Measurements from ENCODE around the gene XXYLT1.

Gene XXYLT1

GRCh38 chr3:195149292-195150030 lies 121.5 kb downstream of the XXYLT1 start:
- no peak for DNase-seq

DNA sequence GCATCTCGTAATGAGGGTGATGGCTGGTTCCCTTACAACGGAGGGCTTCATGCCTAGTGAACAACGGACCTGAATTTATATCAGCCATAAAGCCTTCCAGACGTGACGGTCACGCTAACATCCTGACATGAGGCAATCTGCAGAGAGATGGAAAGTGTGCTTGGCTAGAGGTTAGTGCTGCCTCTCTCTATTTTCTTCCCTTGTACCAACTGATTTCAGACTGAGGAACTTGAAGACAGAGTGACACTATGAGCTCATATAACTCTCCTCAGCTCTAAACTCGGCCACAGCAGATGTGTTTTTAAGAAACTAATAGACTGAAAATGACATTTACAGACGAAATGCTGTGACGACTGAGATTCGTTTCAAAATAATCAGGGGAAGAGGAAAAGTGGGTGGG lies 122.4 kb downstream of the XXYLT1 start:
- no peak for DNase-seq

- no peak for DNase-seq
Observed at GRCh38 chr3:195147649-195148080, 123.3 kb downstream of the XXYLT1 start.

DNA sequence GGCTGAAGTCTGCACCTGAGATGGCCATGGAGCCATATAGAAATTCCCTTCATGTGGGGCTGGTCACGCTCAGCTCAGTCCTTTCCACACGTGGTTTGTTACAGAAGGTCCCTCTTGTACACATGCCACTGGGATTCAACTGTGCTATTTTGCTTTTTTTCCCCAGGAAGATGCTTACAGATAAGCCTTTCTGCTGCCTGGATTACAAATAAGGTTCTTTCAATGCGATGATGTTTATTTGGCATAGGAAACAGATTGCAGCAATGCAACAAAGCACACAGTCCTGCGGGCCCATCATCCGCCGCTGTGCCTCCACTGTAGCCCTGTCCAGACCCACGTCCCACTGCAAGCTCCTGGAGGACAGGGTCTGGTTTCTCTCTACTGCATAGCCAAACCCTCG lies 124.8 kb downstream of the XXYLT1 start:
- DNase-seq: no peak

- no peak for DNase-seq
Observed at GRCh38 chr3:195145579-195145978, 125.4 kb downstream of the XXYLT1 start.

DNA sequence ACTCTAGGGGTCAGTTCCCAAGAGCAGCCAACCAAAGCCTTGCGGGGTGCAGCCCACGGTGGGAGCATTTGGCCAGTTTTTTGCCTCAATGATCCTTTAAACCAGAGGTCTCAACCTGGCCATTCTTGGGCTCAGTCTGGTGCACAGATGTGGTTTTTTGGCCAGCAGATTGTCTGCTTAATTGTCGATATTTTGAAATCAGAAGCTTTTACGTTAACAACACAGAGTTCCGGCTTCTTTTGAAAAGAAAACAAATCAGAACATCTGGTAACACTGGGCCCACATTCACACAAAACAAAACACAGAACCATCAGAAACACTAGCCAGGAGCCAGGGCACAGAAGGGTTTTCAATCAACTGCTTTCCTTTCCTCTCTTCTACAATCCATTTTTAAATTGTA lies 127.7 kb downstream of the XXYLT1 start:
- DNase-seq: no peak

DNA sequence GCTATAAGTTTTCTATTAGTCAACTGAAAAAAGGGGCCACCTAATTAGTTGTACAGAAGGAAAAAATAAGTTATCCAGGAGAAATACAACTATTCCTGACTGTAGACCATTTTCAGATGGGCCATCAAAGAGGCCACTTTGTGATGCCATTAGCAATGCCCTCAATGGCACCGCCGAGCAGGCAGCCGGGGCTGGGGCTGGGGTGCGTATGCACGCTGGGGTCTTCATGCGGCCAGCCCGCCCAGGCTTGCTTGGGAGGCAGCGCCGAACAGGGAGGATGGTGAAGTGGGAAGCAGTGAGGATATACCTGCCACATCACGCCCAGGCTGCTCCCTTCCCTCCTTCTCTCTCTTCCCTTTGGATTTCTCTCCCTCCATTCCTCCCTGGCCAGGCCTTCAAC lies 128.4 kb downstream of the XXYLT1 start:
- DNase-seq: no peak

- DNase-seq: no peak
Observed at GRCh38 chr3:195140816-195141793, 129.9 kb downstream of the XXYLT1 start.

- no peak for DNase-seq
Observed at GRCh38 chr3:195140410-195140809, 130.5 kb downstream of the XXYLT1 start.

DNA sequence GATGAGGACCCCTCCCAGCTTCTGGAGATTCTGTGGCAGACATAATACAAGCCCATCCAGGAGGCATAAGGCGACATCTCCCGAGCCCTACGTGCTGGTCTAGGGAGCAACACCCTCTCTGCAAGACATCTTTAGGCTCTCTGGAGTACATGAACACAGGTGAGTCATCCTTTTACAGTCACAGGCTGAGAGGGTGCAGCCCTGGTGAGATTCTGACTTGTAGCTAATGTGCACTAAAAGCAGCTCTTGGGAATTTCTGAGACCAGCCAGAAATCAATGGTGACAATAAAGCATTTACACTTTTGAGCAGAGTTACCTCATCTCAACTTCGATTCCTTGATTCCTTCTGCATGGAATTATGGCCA lies 131.1 kb downstream of the XXYLT1 start:
- DNase-seq: no peak

GRCh38 chr3:195139091-195139875 lies 131.7 kb downstream of the XXYLT1 start:
- no peak for DNase-seq

GRCh38 chr3:195137638-195138588 lies 133.0 kb downstream of the XXYLT1 start:
- DNase-seq: no peak

- no peak for DNase-seq
Observed at GRCh38 chr3:195135917-195136316, 135.0 kb downstream of the XXYLT1 start.

DNA sequence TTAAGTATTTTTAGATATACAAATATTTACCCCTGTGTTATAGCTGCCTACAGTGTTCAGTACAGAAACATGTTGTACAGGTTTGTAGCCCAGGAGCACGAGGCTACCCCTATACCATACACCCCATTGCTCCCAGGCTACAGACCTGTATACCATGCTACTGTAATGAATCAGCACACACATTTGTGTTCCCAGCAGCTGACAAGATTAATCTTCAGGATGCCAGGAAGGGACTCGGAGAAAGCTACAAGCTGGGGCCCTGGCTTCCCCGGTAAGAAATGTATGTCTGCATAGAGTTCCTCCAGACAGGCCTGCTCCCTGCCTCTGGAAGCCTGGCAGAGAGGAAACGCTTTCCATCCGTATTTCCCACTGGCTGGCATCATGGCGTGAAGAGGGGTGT lies 136.5 kb downstream of the XXYLT1 start:
- no peak for DNase-seq

DNA sequence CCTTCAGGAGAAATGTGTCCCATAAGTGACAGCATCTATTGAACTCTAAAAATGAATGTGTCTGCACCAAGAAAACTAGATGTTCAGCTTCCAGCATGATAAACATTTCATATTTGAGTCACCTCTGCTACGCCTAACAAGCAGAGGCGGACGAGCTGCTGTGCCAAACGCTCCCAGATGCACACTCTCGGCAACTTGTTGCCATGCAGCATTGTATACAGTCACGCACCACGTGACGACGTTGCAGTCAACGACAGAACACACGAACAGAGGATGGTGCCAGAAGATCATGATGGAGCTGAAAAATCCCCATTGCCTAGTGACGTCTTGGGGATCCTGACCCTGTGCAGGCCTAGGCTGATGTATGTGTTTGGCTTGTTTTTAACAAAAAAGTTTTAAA lies 137.5 kb downstream of the XXYLT1 start:
- DNase-seq: peak; percentile 40

GRCh38 chr3:195133013-195133412 lies 137.9 kb downstream of the XXYLT1 start:
- DNase-seq: no peak

DNA sequence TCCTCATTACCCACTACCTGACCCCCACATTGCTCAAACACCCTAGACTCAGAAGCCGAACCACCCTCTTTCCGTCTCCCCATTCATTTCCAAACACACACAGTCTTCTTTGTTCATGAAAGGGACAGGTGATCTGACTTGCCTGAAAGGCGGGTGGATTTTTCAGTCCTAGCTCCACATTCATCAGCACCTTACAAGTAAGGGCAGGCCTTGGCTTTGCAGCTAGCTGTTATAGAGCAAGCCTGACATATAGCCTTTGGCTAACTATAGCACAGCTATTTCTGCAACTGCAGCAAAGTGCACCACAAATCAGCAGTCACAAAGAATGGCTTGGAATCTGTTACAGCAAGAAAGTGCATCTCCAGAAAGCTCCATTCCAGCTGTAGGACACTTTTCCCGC lies 139.8 kb downstream of the XXYLT1 start:
- no peak for DNase-seq

- no peak for DNase-seq
Observed at GRCh38 chr3:195129644-195130492, 141.1 kb downstream of the XXYLT1 start.

- no peak for DNase-seq
Observed at GRCh38 chr3:195129072-195129643, 141.8 kb downstream of the XXYLT1 start.

- DNase-seq: no peak
Observed at GRCh38 chr3:195128255-195129071, 142.5 kb downstream of the XXYLT1 start.
